PC-9 (cell line): Measurements from ENCODE around the gene C17orf100.

Experiments
- EZH2 ChIP-seq: fragments of 200-600 bp; sonication (generic); IDR thresholded peaks from 2 replicates; pipeline ENCODE4 v1.8.0; 2017; ENCODE audit warnings: antibody characterized with exemption, low read depth
- TF ChIP-seq, protein P1 (sequence below): fragments of 200-600 bp; sonication (generic); conservative IDR thresholded peaks from 2 replicates; pipeline ENCODE4 v1.6.1; 2017; ENCODE audit warnings: mixed run types, antibody characterized with exemption, mild to moderate bottlenecking, moderate library complexity

DNA sequence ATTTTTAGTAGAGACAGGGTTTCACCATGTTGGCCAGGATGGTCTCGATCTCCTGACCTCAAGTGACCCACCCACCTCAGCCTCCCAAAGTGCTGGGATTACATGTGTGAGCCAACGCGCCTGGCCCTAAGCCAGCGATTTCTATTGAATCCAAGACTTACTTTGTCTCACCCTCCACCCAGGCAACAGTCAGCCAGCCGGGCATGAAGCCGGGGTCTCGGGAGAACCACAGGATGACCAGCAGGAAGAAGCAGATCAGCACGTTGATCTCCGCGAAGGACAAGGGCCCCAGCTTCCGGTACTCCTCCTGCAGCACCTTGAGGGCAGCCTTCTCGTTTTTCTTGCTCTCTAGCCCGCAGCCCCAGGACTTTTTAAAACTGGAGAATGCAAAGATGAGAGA, 44.0 kb downstream of the C17orf100 start:
- TF ChIP-seq, protein P1, sequence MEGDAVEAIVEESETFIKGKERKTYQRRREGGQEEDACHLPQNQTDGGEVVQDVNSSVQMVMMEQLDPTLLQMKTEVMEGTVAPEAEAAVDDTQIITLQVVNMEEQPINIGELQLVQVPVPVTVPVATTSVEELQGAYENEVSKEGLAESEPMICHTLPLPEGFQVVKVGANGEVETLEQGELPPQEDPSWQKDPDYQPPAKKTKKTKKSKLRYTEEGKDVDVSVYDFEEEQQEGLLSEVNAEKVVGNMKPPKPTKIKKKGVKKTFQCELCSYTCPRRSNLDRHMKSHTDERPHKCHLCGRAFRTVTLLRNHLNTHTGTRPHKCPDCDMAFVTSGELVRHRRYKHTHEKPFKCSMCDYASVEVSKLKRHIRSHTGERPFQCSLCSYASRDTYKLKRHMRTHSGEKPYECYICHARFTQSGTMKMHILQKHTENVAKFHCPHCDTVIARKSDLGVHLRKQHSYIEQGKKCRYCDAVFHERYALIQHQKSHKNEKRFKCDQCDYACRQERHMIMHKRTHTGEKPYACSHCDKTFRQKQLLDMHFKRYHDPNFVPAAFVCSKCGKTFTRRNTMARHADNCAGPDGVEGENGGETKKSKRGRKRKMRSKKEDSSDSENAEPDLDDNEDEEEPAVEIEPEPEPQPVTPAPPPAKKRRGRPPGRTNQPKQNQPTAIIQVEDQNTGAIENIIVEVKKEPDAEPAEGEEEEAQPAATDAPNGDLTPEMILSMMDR = no peak
- no peak for TF ChIP-seq EZH2
